Left colon (tissue), 2 donors: Measurements from ENCODE around the gene LDB3. TPM values are rescaled to one million over a fixed set of nuclear protein-coding genes. Genes with fewer than 3 reads are reported as not detected.

Source experiments
- ATAC-seq: fragments of 200-7000 bp; cut with Tn5 transposase; one replicate; pipeline ENCODE4 v1.9.1; 2020; ENCODE audit warnings: mild to moderate bottlenecking, moderate library complexity
- DNase-seq, 2 donors: peaks; one replicate each; pipeline ENCODE4 v3.0.0-alpha.2; 2020
- intact Hi-C, 2 donors: fragments of 100-400 bp; cut with DNase I in 1 of 2; cut with micrococcal nuclease in 1 of 2; formaldehyde crosslinking; loops; one replicate each; pipeline versions ENCODE4 v1.11.2 to v1.14.0; 2022; cut with DNase I, micrococcal nuclease
- total RNA-seq, 2 donors: library from RNA; stranded (reverse); fragmentation: NEBNext Ultra II Directional; extraction: Animal tissue kit (Norgen Biotek cat#: 25700); gene quantifications; one replicate each; pipeline ENCODE4 v1.2.1, GENCODE V29; 2021
- donor health status: DM: no; HTN: no; CAD: no.
- donor health status: DM: yes; HTN: yes; CAD: no.

LDB3 gene
- total RNA-seq, 2 donors from 2014 or later, result 0.31 to 4.3 TPM

- intact Hi-C loops, result no loop called here
- ATAC-seq, result no peak
- peak; percentile 2 to 12 for DNase-seq
Measured at GRCh38 chr10:86659721-86660453, 8.4 kb upstream of the LDB3 start.

- peak in 1 of 2 donors; percentile 21 for DNase-seq
- intact Hi-C loops, result no loop called here
- peak; percentile 24 for ATAC-seq
Measured at GRCh38 chr10:86661161-86662025, 6.9 kb upstream of the LDB3 start.

GRCh38 chr10:86662186-86663045, 5.9 kb upstream of the LDB3 start:
- ATAC-seq (no peak), DNase-seq (peak in 1 of 2 donors; percentile 16)
- intact Hi-C loops, result no loop called here

DNA sequence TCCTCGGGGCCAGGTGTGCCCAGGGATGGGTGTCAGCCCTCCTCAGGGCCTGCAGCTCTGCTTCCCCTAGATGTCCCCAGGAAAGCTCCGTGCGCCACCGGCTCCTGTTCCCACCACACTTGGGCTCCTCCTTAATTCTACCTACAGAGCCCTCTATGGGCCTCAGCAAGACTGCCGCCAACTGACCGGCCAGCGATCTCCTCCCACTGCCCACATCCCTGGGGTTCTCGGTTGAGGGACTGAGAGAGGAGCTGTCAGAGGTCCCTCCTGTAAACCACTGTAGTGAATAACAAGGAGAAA, 5.3 kb upstream of the LDB3 start:
- intact Hi-C loops, result no loop called here
- ATAC-seq, result no peak
- DNase-seq, result no peak

DNA sequence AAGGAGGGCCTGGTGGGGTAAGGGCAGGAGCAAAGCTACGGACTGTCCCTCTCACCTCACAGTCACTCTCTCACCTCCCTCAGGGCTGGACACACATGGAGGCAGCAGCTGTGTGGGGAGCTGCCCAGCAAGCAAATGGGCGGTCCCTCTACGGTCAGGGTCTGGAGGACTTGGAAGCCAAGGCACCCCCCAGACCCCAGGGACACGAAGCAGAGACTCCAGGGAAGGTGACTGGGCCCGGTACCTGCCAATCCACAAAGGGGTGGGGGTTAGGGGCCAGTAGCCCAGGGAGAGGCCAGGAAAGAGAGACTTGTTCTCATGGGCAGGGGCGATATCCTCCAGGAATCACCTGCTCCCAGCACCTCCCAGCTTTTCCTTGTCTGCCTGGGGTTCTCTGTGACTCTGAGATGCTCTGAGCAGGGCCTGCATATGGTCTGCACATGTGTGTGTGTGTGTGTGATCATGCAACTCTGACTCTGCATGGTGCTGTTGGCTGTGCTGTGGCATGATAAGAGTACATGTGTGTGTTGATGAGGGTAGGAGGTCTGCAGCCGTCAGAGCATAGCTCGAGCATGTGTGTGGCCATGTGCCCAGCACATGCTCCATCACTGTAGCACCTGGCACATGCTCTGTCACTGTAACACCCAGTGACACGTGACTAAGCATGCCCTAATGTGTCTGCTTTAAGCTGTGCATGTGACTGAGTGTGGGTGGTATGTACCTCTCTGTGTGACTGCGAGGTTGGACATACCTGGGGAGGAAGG, 4.6 kb upstream of the LDB3 start:
- no peak for ATAC-seq
- DNase-seq, result no peak
- intact Hi-C loops, result no loop called here

DNA sequence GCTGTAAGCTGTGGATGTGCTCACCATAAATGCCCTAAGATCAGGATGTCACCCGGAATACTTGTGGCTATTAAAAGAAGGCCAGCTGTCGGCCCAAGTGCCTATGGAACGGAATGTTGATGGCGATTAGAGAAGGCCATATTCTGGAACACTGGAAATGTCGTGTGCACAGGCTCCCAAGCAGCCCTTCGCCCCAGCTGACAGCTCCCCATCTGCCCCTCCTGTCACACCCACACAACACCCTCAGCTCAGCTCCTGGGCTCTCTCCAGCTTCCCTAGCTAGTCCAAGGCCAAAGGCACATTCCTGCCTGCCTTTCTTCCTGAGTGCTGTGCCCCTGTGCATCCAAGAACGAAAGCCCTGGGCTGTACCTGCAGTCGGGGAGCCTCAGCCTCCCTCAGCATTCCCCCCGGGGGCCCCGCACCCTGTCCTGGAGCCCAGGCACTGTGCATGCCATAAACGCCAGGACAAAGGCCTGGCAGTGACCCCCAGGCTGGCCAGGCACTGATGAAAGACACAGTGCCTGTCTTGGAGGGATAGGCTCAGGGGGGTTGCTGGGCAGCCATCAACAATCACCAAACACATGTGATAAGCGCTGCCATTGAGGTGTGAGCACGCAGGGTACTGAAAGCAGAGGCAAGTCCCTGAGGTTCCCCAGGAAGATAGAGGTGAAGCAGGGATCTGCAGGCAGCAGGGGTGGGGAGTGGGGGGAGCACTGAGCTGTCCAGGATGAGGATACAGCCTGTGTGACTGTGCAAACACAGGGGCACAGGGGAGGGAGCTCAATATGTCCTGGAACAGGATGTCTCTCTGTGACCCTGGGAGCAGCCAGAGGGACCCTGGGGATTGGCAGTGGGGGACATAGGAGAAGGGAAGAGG, 3.7 kb upstream of the LDB3 start:
- intact Hi-C loops, result no loop called here
- DNase-seq (no peak), ATAC-seq (no peak)

GRCh38 chr10:86665218-86665607, 3.1 kb upstream of the LDB3 start:
- intact Hi-C loops, result no loop called here
- DNase-seq (no peak), ATAC-seq (no peak)

- ATAC-seq, result no peak
- intact Hi-C loops, result no loop called here
- no peak for DNase-seq
Measured at GRCh38 chr10:86665868-86666267, 2.4 kb upstream of the LDB3 start.

GRCh38 chr10:86666538-86666937, 1.8 kb upstream of the LDB3 start:
- DNase-seq (no peak), ATAC-seq (no peak)
- intact Hi-C loops, result no loop called here

- no peak for ATAC-seq
- intact Hi-C loops, result no loop called here
- no peak for DNase-seq
Measured at GRCh38 chr10:86667421-86668181, 710 bp upstream of the LDB3 start.

GRCh38 chr10:86670290-86670811, 2.0 kb downstream of the LDB3 start:
- intact Hi-C loops, result no loop called here
- DNase-seq (no peak), ATAC-seq (no peak)

DNA sequence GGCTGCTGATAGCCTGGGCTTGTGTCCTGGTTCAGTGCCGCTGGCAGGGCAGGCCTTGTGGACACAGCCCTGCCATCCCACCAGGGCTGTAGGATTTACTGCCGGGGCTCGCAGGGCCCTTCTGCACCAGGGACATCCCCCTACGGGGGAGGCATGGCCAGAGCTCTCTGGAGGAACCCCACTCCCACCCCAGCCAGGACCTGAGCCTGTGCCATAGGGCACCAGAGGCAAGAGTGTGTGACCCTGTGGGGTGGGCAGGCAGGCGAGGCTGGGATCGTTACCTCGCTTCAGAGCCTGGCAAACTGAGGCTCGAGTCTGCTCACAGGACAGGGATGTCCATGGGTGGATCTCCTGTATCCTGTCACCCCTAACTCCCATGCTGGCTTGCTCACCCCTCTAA, 2.6 kb downstream of the LDB3 start:
- intact Hi-C loops, result no loop called here
- DNase-seq, result no peak
- ATAC-seq, result peak; percentile 1

DNA sequence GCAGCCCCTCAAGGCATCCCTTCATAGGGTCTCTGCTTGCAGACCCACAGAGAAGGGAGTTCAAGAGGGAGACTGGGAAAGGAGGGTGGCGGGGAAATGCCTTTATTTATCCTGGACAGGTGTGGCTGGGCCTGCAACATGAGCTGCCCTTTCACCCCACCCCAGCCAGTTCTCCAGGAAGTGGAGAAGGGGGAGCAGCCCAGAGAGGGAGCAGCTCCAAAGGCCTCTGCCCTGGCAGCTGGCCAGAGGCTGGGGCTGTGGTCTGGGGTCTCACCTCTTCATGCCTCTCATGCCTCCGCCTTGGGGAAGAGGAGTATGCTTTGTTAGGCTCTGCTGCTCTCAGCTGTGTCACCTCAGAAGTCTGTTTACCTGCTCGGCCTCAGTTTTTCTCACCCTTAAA, 3.1 kb downstream of the LDB3 start:
- DNase-seq (peak; percentile 67 to 69), ATAC-seq (peak; percentile 83)
- intact Hi-C loops, result no loop called here

GRCh38 chr10:86671985-86672710, 3.8 kb downstream of the LDB3 start:
- ATAC-seq (no peak), DNase-seq (no peak)
- intact Hi-C loops, result no loop called here

GRCh38 chr10:86673216-86673826, 5.0 kb downstream of the LDB3 start:
- ATAC-seq (no peak), DNase-seq (no peak)
- intact Hi-C loops, result no loop called here
